Transverse colon (tissue), 4 donors: ENCODE data around the gene PITRM1. TPM values are rescaled to one million over a fixed set of nuclear protein-coding genes. Genes with fewer than 3 reads are reported as not detected.

ENCODE experiments used
- DNase-seq: peaks from one replicate; pipeline ENCODE4 v3.0.0-alpha.2; 2019
- H3K27ac ChIP-seq, 4 donors: fragments of 200-600 bp; sonication (generic); 2 replicates each; pipeline ENCODE4 v1.5.1; 2016 to 2018; ENCODE audit warnings: inconsistent platforms in 4 of 4
- H3K27me3 ChIP-seq: fragments of 200-600 bp; sonication (generic); 2 replicates; pipeline ENCODE4 v1.5.1; 2017; ENCODE audit warnings: inconsistent platforms
- H3K36me3 ChIP-seq, 4 donors: fragments of 200-600 bp; sonication (generic); 2 replicates each; pipeline ENCODE4 v1.5.1; 2017 to 2019; ENCODE audit warnings: inconsistent platforms in 4 of 4
- H3K4me1 ChIP-seq, 4 donors: fragments of 200-600 bp; sonication (generic); 2 replicates each; pipeline ENCODE4 v1.5.1; 2017 to 2020; ENCODE audit warnings: inconsistent platforms in 4 of 4
- H3K4me3 ChIP-seq, 4 donors: fragments of 200-600 bp; sonication (generic); 1 replicate in 1 of 4; 2 replicates in 3 of 4; pipeline versions ENCODE4 v1.5.1 to v1.6.1; 2017 to 2019; ENCODE audit warnings: inconsistent platforms in 4 of 4
- H3K9me3 ChIP-seq, 2 donors: fragments of 200-600 bp; sonication (generic); 2 replicates each; pipeline ENCODE4 v1.5.1; 2017 to 2019; ENCODE audit warnings: inconsistent platforms in 2 of 2
- CTCF ChIP-seq, 5 experiments: fragments of 200-600 bp in 3 of 5; fragments of 450-650 bp in 2 of 5; sonication (generic) in 3 of 5; IDR thresholded peaks; 1 replicate in 2 of 5; 2 replicates in 3 of 5; pipeline ENCODE4 v1.5.1; 2016 to 2017; ENCODE audit warnings: antibody characterized with exemption in 5 of 5, inconsistent platforms in 3 of 5, mild to moderate bottlenecking in 2 of 5, moderate library complexity in 1 of 5
- EP300 ChIP-seq: sonication (generic); formaldehyde crosslinking; IDR thresholded peaks from one replicate; pipeline ENCODE4 v1.6.1; 2017; ENCODE audit warnings: antibody characterized with exemption, low read depth
- POLR2A ChIP-seq: fragments of 450-650 bp; IDR thresholded peaks from one replicate; pipeline ENCODE4 v1.6.1; 2016; ENCODE audit warnings: antibody characterized with exemption, mild to moderate bottlenecking, moderate library complexity
- POLR2AphosphoS5 ChIP-seq, 3 donors: sonication (generic); formaldehyde crosslinking; IDR thresholded peaks; one replicate each; pipeline ENCODE4 v1.6.1; 2016; ENCODE audit warnings: antibody characterized with exemption in 3 of 3
- WGBS, 2 donors: methylation state at CpG; one replicate each; pipeline ENCODE4 v1.1.5; 2018; ENCODE audit warnings: low coverage in 1 of 2; 5-methylcytosine and 5-hydroxymethylcytosine counted together
- in situ Hi-C, 4 donors: fragments of 200-750 bp; cut with MboI; loops; one replicate each; pipeline versions ENCODE4 v1.15.0 to v1.15.1; 2017; ENCODE audit warnings: low sequenced_read_pairs in 3 of 4, low pct_ligation_motif_present in 1 of 4, low pct_unique_long_range_greater_than_20kb in 1 of 4
- intact Hi-C: fragments of 100-400 bp; cut with DNase I; formaldehyde crosslinking; loops from one replicate; pipeline ENCODE4 v1.15.1; 2023; ENCODE audit warnings: low total_unique reads
- total RNA-seq, 4 donors: library from RNA; depleted of rRNA; stranded (reverse); fragments of >200 nt; gene quantifications; one replicate each; pipeline ENCODE4 v1.1.0, GENCODE V29; 2016

PITRM1 gene
- total RNA-seq, 4 donors from 2014 or later = 50.9 to 108 (median 67.6) TPM

- Histone ChIP-seq H3K36me3 (peaks cover 0 to 5% (median 2%) of the 10 kb centered on the region in 4 donors), H3K4me3 (no peak overlapping the region), H3K27me3 (no peaks in the 10 kb centered on the region), H3K9me3 (no peaks in the 10 kb centered on the region), H3K27ac (no peak overlapping the region), H3K4me1 (no peaks in the 10 kb centered on the region)
- WGBS, 2 donors = 91 to 100% methylated on average over 6 to 12 of the region's 12 CpGs
- in situ Hi-C loops = no loop called here
- DNase-seq = no peak
- intact Hi-C loops = no loop called here
- TF ChIP-seq POLR2A (no peak), EP300 (no peak)
Measured at GRCh38 chr10:3109633-3110032, 62.9 kb downstream of the PITRM1 start.

GRCh38 chr10:3109196-3109595 is 63.4 kb downstream of the PITRM1 start:
- 97 to 100% methylated on average over 9 to 21 of the region's 21 CpGs for WGBS, 2 donors
- DNase-seq = no peak
- no peak for TF ChIP-seq EP300
- no peak for TF ChIP-seq POLR2AphosphoS5 (IDR thresholded peaks at IDR 0.05)
- no peak for TF ChIP-seq CTCF (IDR thresholded peaks at IDR 0.05)
- no peak for TF ChIP-seq POLR2A
- in situ Hi-C loops = no loop called here
- Histone ChIP-seq H3K27me3 (no peaks in the 10 kb centered on the region), H3K27ac (no peak overlapping the region), H3K36me3 (peaks cover 0 to 5% (median 2%) of the 10 kb centered on the region in 4 donors), H3K9me3 (no peaks in the 10 kb centered on the region), H3K4me1 (no peaks in the 10 kb centered on the region), H3K4me3 (no peak overlapping the region)
- intact Hi-C loops = no loop called here

- peaks cover 0 to 5% (median 2%) of the 10 kb centered on the region in 4 donors for H3K36me3 ChIP-seq
- WGBS, 2 donors = 90 to 96% methylated on average over 2 to 21 of the region's 21 CpGs
- H3K27ac ChIP-seq = no peak overlapping the region
- in situ Hi-C loops = no loop called here
- no peaks in the 10 kb centered on the region for H3K4me1 ChIP-seq
- no peak overlapping the region for H3K4me3 ChIP-seq
- TF ChIP-seq CTCF (IDR thresholded peaks at IDR 0.05) = no peak
- intact Hi-C loops = no loop called here
- H3K27me3 ChIP-seq = no peaks in the 10 kb centered on the region
- no peak for DNase-seq
- no peaks in the 10 kb centered on the region for H3K9me3 ChIP-seq
Measured at GRCh38 chr10:3108575-3109105, 63.9 kb downstream of the PITRM1 start.

GRCh38 chr10:3108033-3108432 is 64.5 kb downstream of the PITRM1 start:
- H3K4me1 ChIP-seq = peaks cover 3 to 6% (median 4%) of the 10 kb centered on the region in 4 donors
- H3K36me3 ChIP-seq = peaks cover 0 to 4% (median 1%) of the 10 kb centered on the region in 4 donors
- no peak overlapping the region for H3K4me3 ChIP-seq
- DNase-seq = no peak
- 85 to 89% methylated on average over 4 to 8 of the region's 8 CpGs for WGBS, 2 donors
- in situ Hi-C loops = no loop called here
- H3K9me3 ChIP-seq = no peaks in the 10 kb centered on the region
- TF ChIP-seq CTCF (IDR thresholded peaks at IDR 0.05) (no peak), EP300 (no peak), POLR2AphosphoS5 (IDR thresholded peaks at IDR 0.05) (no peak), POLR2A (no peak)
- no peaks in the 10 kb centered on the region for H3K27me3 ChIP-seq
- intact Hi-C loops = no loop called here
- peak overlapping the region; percentile 2 to 49 (median 32) for H3K27ac ChIP-seq

- intact Hi-C loops (no loop called here), in situ Hi-C loops (no loop called here)
- TF ChIP-seq POLR2AphosphoS5 (IDR thresholded peaks at IDR 0.05) = peak in 2 of 3 donors; percentile 7 to 19
- no peak for TF ChIP-seq CTCF (IDR thresholded peaks at IDR 0.05)
- TF ChIP-seq POLR2A = no peak
- DNase-seq = peak; percentile 43
- Histone ChIP-seq H3K36me3 (peaks cover 0 to 4% (median 0%) of the 10 kb centered on the region in 4 donors), H3K4me1 (peaks cover 3 to 10% (median 8%) of the 10 kb centered on the region in 4 donors), H3K27ac (peak overlapping the region; percentile 2 to 49 (median 32)), H3K27me3 (no peaks in the 10 kb centered on the region), H3K4me3 (no peak overlapping the region), H3K9me3 (no peaks in the 10 kb centered on the region)
- WGBS, 2 donors = 85 to 86% methylated on average over 4 to 22 of the region's 22 CpGs
Measured at GRCh38 chr10:3107426-3107961, 65.1 kb downstream of the PITRM1 start.
